Tongue (tissue), 2 donors: ENCODE results near the gene OAS1. TPM values are rescaled to one million over a fixed set of nuclear protein-coding genes. Genes with fewer than 3 reads are reported as not detected.

Experiments
- DNase-seq: peaks from one replicate; pipeline ENCODE4 v3.0.0-alpha.2; 2015
- total RNA-seq: library from RNA; depleted of rRNA; stranded (reverse); fragments of >200 nt; gene quantifications from one replicate; pipeline ENCODE4 v1.2.3, GENCODE V29; 2014

Gene OAS1
- total RNA-seq, 1 donor from 2014 or later = 7.8 TPM

DNA sequence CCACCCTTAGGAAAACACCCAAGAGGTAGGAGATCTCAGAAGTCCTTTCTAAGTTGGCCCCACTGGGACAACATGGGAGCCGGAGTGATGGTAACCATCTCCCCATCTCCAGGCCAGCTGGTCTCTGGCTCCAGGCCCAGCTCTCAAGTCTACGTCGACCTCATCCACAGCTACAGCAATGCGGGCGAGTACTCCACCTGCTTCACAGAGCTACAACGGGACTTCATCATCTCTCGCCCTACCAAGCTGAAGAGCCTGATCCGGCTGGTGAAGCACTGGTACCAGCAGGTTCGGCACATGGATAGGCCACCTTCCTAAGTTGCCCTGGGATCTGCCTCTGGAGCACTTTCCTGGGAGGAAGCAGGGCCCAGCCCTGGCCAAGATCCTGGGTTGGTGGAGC is 60.5 kb downstream of the OAS1 start:
- DNase-seq = no peak

DNA sequence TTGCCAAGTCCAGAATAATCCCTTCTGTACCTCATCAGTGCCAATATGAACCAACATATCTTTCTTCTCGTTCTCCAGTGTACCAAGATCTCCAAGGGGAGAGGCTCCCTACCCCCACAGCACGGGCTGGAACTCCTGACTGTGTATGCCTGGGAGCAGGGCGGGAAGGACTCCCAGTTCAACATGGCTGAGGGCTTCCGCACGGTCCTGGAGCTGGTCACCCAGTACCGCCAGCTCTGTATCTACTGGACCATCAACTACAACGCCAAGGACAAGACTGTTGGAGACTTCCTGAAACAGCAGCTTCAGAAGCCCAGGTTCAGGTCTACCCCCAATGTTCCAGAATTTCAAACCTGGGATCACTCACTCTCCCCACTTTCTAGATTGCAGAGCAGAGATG is 61.1 kb downstream of the OAS1 start:
- no peak for DNase-seq

Other genes with a start within 250 kb of the OAS1 start
- not detected for gene RPH3A, start 115.2 kb upstream of the OAS1 start, total RNA-seq
- gene OAS3, start 31.5 kb downstream of the OAS1 start, total RNA-seq = 8.8 TPM
- 2.6 TPM for gene OAS2, start 71.6 kb downstream of the OAS1 start, total RNA-seq
- 10.9 TPM for gene DTX1, start 149.8 kb downstream of the OAS1 start, total RNA-seq
- 3.8 TPM for gene RASAL1, start 228.8 kb downstream of the OAS1 start, total RNA-seq
- 6.9 TPM for gene CFAP73, start 242.8 kb downstream of the OAS1 start, total RNA-seq